Measurements from ENCODE around the gene DYSF. TPM values are rescaled to one million over a fixed set of nuclear protein-coding genes. Genes with fewer than 3 reads are reported as not detected.

Gene DYSF
- total RNA-seq, 1 experiment from 2014 or later, result 0.24 TPM

GRCh38 chr2:71696381-71696780 is 243.0 kb downstream of the DYSF start:
- Histone ChIP-seq H3K4me3 (ENCODE audit: low read depth, low read length, poor library complexity, severe bottlenecking) (no peak overlapping the region), H3K27me3 (replicated peaks; ENCODE audit: insufficient read depth, low read depth, low read length, poor library complexity) (no peaks in the 10 kb centered on the region), H3K27ac (ENCODE audit: low read depth, low read length, poor library complexity, severe bottlenecking) (no peak overlapping the region), H3K36me3 (ENCODE audit: insufficient read depth, low read length, poor library complexity, severe bottlenecking) (no peaks in the 10 kb centered on the region), H3K9me3 (ENCODE audit: low read depth, low read length, poor library complexity, severe bottlenecking) (no peaks in the 10 kb centered on the region), H3K4me1 (ENCODE audit: insufficient read depth, low read length, poor library complexity, severe bottlenecking) (no peaks in the 10 kb centered on the region)
- TF ChIP-seq EZH2 (IDR thresholded peaks at IDR 0.05; ENCODE audit: borderline replicate concordance, low read depth, low read length, poor library complexity, severe bottlenecking) (no peak), CTCF (conservative IDR thresholded peaks at IDR 0.05; ENCODE audit: low read depth, low read length) (no peak)
- ChIA-PET CTCF (no interaction called here), POLR2A (ENCODE audit: low non-redundant PET) (no interaction called here)
- intact Hi-C loops (cut with micrococcal nuclease; ENCODE audit: unreplicated experiment), result no loop called here
- BruUV-seq (replicated peaks), result no TSS peak
- DNase-seq (ENCODE audit: low spot score), result no peak

- ChIA-PET POLR2A (ENCODE audit: low non-redundant PET) (no interaction called here), CTCF (no interaction called here)
- Histone ChIP-seq H3K27me3 (replicated peaks; ENCODE audit: insufficient read depth, low read depth, low read length, poor library complexity) (no peaks in the 10 kb centered on the region), H3K9me3 (ENCODE audit: low read depth, low read length, poor library complexity, severe bottlenecking) (no peaks in the 10 kb centered on the region), H3K36me3 (ENCODE audit: insufficient read depth, low read length, poor library complexity, severe bottlenecking) (no peaks in the 10 kb centered on the region), H3K4me3 (ENCODE audit: low read depth, low read length, poor library complexity, severe bottlenecking) (no peak overlapping the region), H3K4me1 (ENCODE audit: insufficient read depth, low read length, poor library complexity, severe bottlenecking) (no peaks in the 10 kb centered on the region), H3K27ac (ENCODE audit: low read depth, low read length, poor library complexity, severe bottlenecking) (no peak overlapping the region)
- TF ChIP-seq EZH2 (IDR thresholded peaks at IDR 0.05; ENCODE audit: borderline replicate concordance, low read depth, low read length, poor library complexity, severe bottlenecking) (no peak), CTCF (conservative IDR thresholded peaks at IDR 0.05; ENCODE audit: low read depth, low read length) (no peak)
- intact Hi-C loops (cut with micrococcal nuclease; ENCODE audit: unreplicated experiment), result no loop called here
- DNase-seq (ENCODE audit: low spot score), result no peak
- BruUV-seq (replicated peaks), result no TSS peak
Measured at GRCh38 chr2:71697106-71698004, 244.0 kb downstream of the DYSF start.

GRCh38 chr2:71699428-71699827 is 246.1 kb downstream of the DYSF start:
- intact Hi-C loops (cut with micrococcal nuclease; ENCODE audit: unreplicated experiment), result no loop called here
- no peak overlapping the region for H3K27ac ChIP-seq (ENCODE audit: low read depth, low read length, poor library complexity, severe bottlenecking)
- no peak for DNase-seq (ENCODE audit: low spot score)
- POLR2A ChIA-PET (ENCODE audit: low non-redundant PET), result interaction anchor here (0.5 kb wide), 1 partner anchor 141 kb away, joined by 4 read pairs; no protein-coding TSS in a partner anchor
- TF ChIP-seq CTCF (conservative IDR thresholded peaks at IDR 0.05; ENCODE audit: low read depth, low read length) (no peak), EZH2 (IDR thresholded peaks at IDR 0.05; ENCODE audit: borderline replicate concordance, low read depth, low read length, poor library complexity, severe bottlenecking) (no peak)
- BruUV-seq (replicated peaks), result no TSS peak
- H3K36me3 ChIP-seq (ENCODE audit: insufficient read depth, low read length, poor library complexity, severe bottlenecking), result no peaks in the 10 kb centered on the region
- H3K9me3 ChIP-seq (ENCODE audit: low read depth, low read length, poor library complexity, severe bottlenecking), result no peaks in the 10 kb centered on the region
- no peaks in the 10 kb centered on the region for H3K4me1 ChIP-seq (ENCODE audit: insufficient read depth, low read length, poor library complexity, severe bottlenecking)
- no peaks in the 10 kb centered on the region for H3K27me3 ChIP-seq (replicated peaks; ENCODE audit: insufficient read depth, low read depth, low read length, poor library complexity)
- CTCF ChIA-PET, result no interaction called here
- H3K4me3 ChIP-seq (ENCODE audit: low read depth, low read length, poor library complexity, severe bottlenecking), result no peak overlapping the region
